HG03460 (cell line): Measurements from ENCODE around the gene PRR36.
A peak's percentile ranks its signal among the peaks of the same experiment; 100 is the strongest.

Experiments used
- ATAC-seq: cut with Tn5 transposase; IDR thresholded peaks from one replicate; pipeline ENCODE4 v1.9.1; 2021; ENCODE audit not compliant: unreplicated experiment

The PRR36 gene

GRCh38 chr19:7873304-7874075 is 700 bp downstream of the PRR36 start:
- ATAC-seq: no peak

GRCh38 chr19:7872306-7873204 is 1.6 kb downstream of the PRR36 start:
- ATAC-seq: no peak

- peak; percentile 22 for ATAC-seq
Observed at GRCh38 chr19:7871437-7872305, 2.5 kb downstream of the PRR36 start.

- no peak for ATAC-seq
Observed at GRCh38 chr19:7870571-7871436, 3.4 kb downstream of the PRR36 start.

GRCh38 chr19:7869910-7870511 is 4.2 kb downstream of the PRR36 start:
- ATAC-seq: no peak

GRCh38 chr19:7869453-7869909 is 4.7 kb downstream of the PRR36 start:
- peak; percentile 37 for ATAC-seq

GRCh38 chr19:7868671-7869452 is 5.3 kb downstream of the PRR36 start:
- ATAC-seq: peak; percentile 60

- no peak for ATAC-seq
Observed at GRCh38 chr19:7868326-7868670, 5.9 kb downstream of the PRR36 start.

- ATAC-seq: no peak
Observed at GRCh38 chr19:7867092-7867844, 6.9 kb downstream of the PRR36 start.

GRCh38 chr19:7866399-7867091 is 7.6 kb downstream of the PRR36 start:
- no peak for ATAC-seq

GRCh38 chr19:7865262-7865911 is 8.8 kb downstream of the PRR36 start:
- ATAC-seq: no peak

GRCh38 chr19:7864690-7865074 is 9.5 kb downstream of the PRR36 start:
- ATAC-seq: no peak

- no peak for ATAC-seq
Observed at GRCh38 chr19:7863971-7864689, 10.1 kb downstream of the PRR36 start.

- no peak for ATAC-seq
Observed at GRCh38 chr19:7863157-7863970, 10.8 kb downstream of the PRR36 start.

- no peak for ATAC-seq
Observed at GRCh38 chr19:7862413-7862951, 11.7 kb downstream of the PRR36 start.
